T-helper 17 cell (primary cell): ENCODE data around the gene AQP12B. TPM values are rescaled to one million over a fixed set of nuclear protein-coding genes. Genes with fewer than 3 reads are reported as not detected.

Source experiments
- ATAC-seq: fragments of 150-1000 bp; cut with Tn5 transposase; 2 replicates; pipeline ENCODE4 v1.10.0; 2021; ENCODE audit warnings: mild to moderate bottlenecking, moderate library complexity
- DNase-seq, 3 donors: peaks; one replicate each; pipeline versions ENCODE4 v3.0.0 to v3.0.0-alpha.2; 2020 to 2021
- H3K9me3 ChIP-seq: one replicate; pipeline ENCODE4 v1.7.0; 2013; ENCODE audit warnings: low read length, mild to moderate bottlenecking; ENCODE audit not compliant: control insufficient read depth, poor library complexity, severe bottlenecking
- H3K27ac Mint-ChIP-seq: one replicate; pipeline ENCODE4 v1.8.0; 2022; ENCODE audit warnings: mild to moderate bottlenecking, moderate library complexity, mixed read lengths
- H3K27me3 Mint-ChIP-seq: one replicate; pipeline ENCODE4 v1.8.0; 2022; ENCODE audit warnings: mixed read lengths
- H3K36me3 Mint-ChIP-seq: one replicate; pipeline ENCODE4 v1.8.0; 2022; ENCODE audit warnings: low read depth, mixed read lengths
- H3K4me1 Mint-ChIP-seq: one replicate; pipeline ENCODE4 v1.8.0; 2022; ENCODE audit warnings: mild to moderate bottlenecking, mixed read lengths
- H3K4me3 Mint-ChIP-seq: one replicate; pipeline ENCODE4 v1.8.0; 2022; ENCODE audit warnings: mild to moderate bottlenecking, moderate library complexity, mixed read lengths
- total RNA-seq, 4 donors: library from RNA in 2 of 4; stranded (reverse) in 2 of 4; gene quantifications; one replicate each; pipeline ENCODE4 v1.2.3 and lab custom pipeline; 2022 to 2026

Gene AQP12B
- total RNA-seq, 2 donors from 2014 or later = not detected

DNA sequence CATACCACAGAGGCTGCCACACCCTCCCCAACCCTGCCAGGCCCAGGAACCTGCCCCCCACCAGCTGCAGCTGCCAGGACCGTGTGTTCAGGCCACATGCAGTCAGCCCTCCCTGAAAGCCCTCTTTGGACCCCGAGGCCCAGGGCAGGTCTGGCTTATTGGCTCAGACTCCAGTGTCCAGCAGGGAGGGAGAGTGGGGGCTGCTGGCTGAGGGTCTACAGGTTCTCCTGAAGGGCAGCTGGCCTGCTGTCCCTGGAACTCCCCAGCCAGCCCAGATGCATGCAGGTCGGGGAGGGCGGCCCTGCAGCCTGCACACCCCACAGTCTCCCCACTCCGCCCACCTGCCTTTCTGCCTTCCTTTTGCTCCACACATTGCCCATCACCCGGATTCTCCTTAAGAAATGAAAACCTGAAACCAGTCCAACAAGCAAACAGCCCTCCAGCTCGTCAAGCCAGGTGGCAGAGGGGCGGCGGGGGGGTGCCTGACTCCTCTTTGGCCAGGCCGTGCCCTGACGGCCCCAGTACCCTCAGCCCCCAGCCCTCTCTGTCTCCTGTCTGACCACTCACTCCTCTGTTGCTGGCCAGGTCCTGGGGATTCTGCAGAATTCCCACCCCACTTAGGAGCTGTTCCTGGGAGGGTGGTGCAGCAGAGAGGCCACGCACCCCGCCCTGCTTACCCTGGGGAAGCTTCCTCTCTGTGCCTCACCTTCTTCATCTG is 39.4 kb downstream of the AQP12B start:
- Mint-ChIP-seq H3K36me3 (no peaks in the 10 kb centered on the region), H3K4me1 (no peaks in the 10 kb centered on the region), H3K27ac (no peak overlapping the region), H3K27me3 (peaks cover 10% of the 10 kb centered on the region), H3K4me3 (peak overlapping the region; percentile 21)
- no peaks in the 10 kb centered on the region for H3K9me3 ChIP-seq
- ATAC-seq (no peak), DNase-seq (no peak)

DNA sequence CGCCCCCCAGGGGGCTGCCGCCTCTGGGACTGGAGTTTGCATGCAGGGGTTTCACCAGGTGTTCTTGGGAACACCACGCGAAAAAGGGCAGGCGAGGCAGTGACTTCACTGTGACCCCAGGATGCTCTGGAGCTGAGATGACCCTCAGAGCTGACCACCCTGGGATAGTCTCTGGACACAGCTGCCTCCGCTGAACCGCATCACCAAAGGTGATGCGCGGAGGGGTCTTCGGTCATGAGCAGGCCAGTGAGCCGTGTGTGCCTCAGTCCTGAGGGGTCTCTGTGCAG is 39.9 kb downstream of the AQP12B start:
- ATAC-seq (no peak), DNase-seq (no peak)
- Mint-ChIP-seq H3K4me3 (no peak overlapping the region), H3K27me3 (peaks cover 5% of the 10 kb centered on the region), H3K36me3 (no peaks in the 10 kb centered on the region), H3K4me1 (no peaks in the 10 kb centered on the region), H3K27ac (no peak overlapping the region)
- no peaks in the 10 kb centered on the region for H3K9me3 ChIP-seq

- Mint-ChIP-seq H3K27ac (no peak overlapping the region), H3K27me3 (no peaks in the 10 kb centered on the region), H3K4me1 (no peaks in the 10 kb centered on the region), H3K4me3 (no peak overlapping the region), H3K36me3 (no peaks in the 10 kb centered on the region)
- DNase-seq (no peak), ATAC-seq (no peak)
- H3K9me3 ChIP-seq = no peaks in the 10 kb centered on the region
Measured at GRCh38 chr2:240642061-240642805, 40.5 kb downstream of the AQP12B start.

DNA sequence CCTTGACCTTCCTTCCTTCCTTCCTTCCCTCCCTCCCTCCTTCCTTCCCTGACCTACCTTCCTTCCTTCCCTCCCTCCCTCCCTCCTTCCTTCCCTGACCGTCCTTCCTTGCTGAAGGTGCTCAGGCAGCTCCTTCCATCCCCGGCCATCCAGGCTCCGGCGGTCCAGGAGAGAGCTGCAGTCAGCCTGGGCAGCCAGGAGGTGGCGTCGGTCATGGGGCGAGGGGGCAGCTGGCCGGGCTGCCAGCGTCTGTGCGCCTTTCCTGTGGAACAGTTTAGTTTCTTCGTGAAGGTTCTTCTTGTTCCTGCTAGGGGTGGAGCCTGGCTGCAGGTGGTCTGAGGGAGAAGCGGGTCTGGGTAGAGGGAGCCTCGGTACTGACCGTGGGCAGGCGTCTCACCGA is 41.7 kb downstream of the AQP12B start:
- no peak overlapping the region for H3K4me3 Mint-ChIP-seq
- no peaks in the 10 kb centered on the region for H3K36me3 Mint-ChIP-seq
- ATAC-seq (no peak), DNase-seq (no peak)
- H3K4me1 Mint-ChIP-seq = no peaks in the 10 kb centered on the region
- no peaks in the 10 kb centered on the region for H3K9me3 ChIP-seq
- no peak overlapping the region for H3K27ac Mint-ChIP-seq
- H3K27me3 Mint-ChIP-seq = no peaks in the 10 kb centered on the region

DNA sequence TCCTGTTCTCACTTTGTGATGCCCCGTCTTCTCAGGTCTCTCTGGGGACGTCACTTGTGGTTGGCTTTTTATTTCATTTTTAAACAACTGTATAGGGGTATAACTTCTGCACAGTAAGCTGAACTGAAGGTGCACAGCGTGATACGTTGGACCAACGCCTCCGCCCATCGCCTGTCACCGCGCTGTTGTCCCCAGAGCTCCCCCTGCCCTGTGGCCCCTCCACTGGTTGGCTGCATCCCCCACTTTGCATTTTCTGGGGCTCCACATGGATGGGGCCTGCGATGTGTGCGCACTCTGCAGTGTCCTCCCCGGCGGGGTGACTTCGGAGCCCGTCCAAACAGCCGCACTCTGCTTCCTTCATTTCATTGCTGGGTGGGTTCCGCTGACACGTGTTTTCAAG is 43.1 kb downstream of the AQP12B start:
- H3K9me3 ChIP-seq = no peaks in the 10 kb centered on the region
- Mint-ChIP-seq H3K27me3 (no peaks in the 10 kb centered on the region), H3K27ac (no peak overlapping the region), H3K36me3 (no peaks in the 10 kb centered on the region), H3K4me3 (no peak overlapping the region), H3K4me1 (no peaks in the 10 kb centered on the region)
- ATAC-seq = no peak
- DNase-seq = no peak

DNA sequence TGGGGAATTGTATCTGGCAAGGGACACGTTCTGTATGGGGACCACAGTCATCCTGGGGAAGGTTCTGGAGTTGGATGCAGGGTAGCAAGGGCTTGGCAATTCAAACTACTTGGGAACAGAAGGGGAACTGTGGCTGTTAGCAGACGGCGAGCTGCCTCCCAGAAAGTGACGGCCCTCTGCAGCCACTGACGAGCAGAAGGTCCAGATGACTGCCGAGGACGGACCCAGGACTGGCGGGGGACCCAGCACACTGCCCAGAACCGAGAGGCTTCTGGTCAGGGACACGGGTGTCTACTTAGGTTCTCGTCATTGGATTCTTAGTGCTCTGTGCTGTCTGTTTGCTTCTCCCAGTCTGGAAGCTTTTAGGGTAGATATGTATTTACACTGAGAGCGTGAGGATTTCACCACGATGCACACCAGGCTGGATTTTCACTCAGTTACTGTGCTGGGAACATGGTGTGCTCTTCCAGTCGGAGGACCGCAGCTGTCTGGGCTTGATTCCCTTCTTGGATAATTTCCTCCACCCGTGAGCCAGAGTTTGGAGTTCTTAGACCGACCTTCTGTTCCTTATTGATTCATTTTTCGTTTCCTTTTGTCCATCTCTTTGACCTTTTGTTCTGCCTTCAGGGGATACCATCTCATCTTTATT is 44.0 kb downstream of the AQP12B start:
- no peak overlapping the region for H3K4me3 Mint-ChIP-seq
- no peak overlapping the region for H3K27ac Mint-ChIP-seq
- H3K27me3 Mint-ChIP-seq = no peaks in the 10 kb centered on the region
- no peaks in the 10 kb centered on the region for H3K9me3 ChIP-seq
- no peak for ATAC-seq
- H3K36me3 Mint-ChIP-seq = no peaks in the 10 kb centered on the region
- DNase-seq = no peak
- H3K4me1 Mint-ChIP-seq = no peaks in the 10 kb centered on the region

DNA sequence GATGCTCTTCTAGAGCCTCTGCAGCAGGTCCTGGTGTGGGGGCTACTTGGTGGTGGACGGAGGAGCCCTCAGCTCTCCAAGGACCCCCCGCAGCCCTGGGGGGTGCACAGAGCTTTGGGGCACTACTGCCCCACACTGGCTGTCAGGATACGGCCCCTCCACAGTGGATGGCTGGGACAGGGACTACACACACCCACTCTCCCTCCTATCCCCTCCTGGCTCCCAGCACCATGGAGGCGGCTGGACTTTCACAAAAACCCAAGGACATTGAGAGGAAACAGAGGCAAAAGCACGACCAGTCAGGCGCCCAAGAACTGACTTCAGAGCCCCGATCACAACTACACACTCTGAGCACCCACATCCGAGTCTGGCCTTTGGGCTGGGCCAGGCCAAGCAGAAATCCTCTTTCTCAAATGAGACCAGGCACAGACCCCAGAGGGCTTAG is 44.8 kb downstream of the AQP12B start:
- Mint-ChIP-seq H3K4me3 (no peak overlapping the region), H3K36me3 (no peaks in the 10 kb centered on the region), H3K27ac (no peak overlapping the region), H3K4me1 (no peaks in the 10 kb centered on the region), H3K27me3 (no peaks in the 10 kb centered on the region)
- no peak for DNase-seq
- H3K9me3 ChIP-seq = no peaks in the 10 kb centered on the region
- no peak for ATAC-seq

GRCh38 chr2:240637116-240637900 is 45.4 kb downstream of the AQP12B start:
- H3K27me3 Mint-ChIP-seq = no peaks in the 10 kb centered on the region
- ATAC-seq = no peak
- DNase-seq = no peak

GRCh38 chr2:240636563-240637115 is 46.0 kb downstream of the AQP12B start:
- H3K9me3 ChIP-seq = no peaks in the 10 kb centered on the region
- ATAC-seq (no peak), DNase-seq (no peak)
- H3K36me3 Mint-ChIP-seq = no peaks in the 10 kb centered on the region
- no peak overlapping the region for H3K4me3 Mint-ChIP-seq
- no peak overlapping the region for H3K27ac Mint-ChIP-seq
- no peaks in the 10 kb centered on the region for H3K4me1 Mint-ChIP-seq
- H3K27me3 Mint-ChIP-seq = no peaks in the 10 kb centered on the region

More at GRCh38 chr2:240637116-240637900, 45.4 kb downstream of the AQP12B start:
- no peaks in the 10 kb centered on the region for H3K36me3 Mint-ChIP-seq
- no peak overlapping the region for H3K27ac Mint-ChIP-seq
- H3K4me1 Mint-ChIP-seq = no peaks in the 10 kb centered on the region
- no peaks in the 10 kb centered on the region for H3K9me3 ChIP-seq
- no peak overlapping the region for H3K4me3 Mint-ChIP-seq

DNA sequence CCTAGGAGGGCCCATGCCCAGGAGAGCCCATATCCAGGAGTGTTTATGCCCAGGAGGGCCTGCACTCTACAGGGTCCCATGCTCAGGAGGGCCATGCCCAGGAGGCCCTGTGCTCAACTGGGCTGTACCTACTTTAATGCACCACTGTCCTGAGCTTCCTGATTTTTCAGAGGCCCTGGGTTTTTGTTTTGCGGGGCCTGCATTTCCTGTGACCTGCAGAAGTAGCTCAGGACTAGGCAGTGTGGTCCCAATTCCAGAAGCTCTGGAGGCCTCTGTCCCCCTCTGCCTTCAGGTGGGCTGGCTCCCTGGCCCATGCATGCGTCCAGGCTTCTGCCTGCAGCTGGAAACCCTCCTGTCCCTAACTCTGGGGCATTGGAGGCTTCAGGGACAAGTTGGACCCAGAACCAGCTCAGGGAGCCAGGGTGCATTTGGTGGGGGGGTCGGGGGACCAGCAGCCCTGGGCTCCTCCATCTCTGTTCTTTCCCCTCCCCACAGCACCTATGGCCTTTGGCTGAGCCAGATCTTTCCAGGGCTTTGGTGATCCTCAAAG is 46.6 kb downstream of the AQP12B start:
- H3K36me3 Mint-ChIP-seq = no peaks in the 10 kb centered on the region
- H3K27ac Mint-ChIP-seq = no peak overlapping the region
- no peaks in the 10 kb centered on the region for H3K4me1 Mint-ChIP-seq
- no peak overlapping the region for H3K4me3 Mint-ChIP-seq
- H3K9me3 ChIP-seq = no peaks in the 10 kb centered on the region
- no peaks in the 10 kb centered on the region for H3K27me3 Mint-ChIP-seq
- DNase-seq (no peak), ATAC-seq (no peak)

DNA sequence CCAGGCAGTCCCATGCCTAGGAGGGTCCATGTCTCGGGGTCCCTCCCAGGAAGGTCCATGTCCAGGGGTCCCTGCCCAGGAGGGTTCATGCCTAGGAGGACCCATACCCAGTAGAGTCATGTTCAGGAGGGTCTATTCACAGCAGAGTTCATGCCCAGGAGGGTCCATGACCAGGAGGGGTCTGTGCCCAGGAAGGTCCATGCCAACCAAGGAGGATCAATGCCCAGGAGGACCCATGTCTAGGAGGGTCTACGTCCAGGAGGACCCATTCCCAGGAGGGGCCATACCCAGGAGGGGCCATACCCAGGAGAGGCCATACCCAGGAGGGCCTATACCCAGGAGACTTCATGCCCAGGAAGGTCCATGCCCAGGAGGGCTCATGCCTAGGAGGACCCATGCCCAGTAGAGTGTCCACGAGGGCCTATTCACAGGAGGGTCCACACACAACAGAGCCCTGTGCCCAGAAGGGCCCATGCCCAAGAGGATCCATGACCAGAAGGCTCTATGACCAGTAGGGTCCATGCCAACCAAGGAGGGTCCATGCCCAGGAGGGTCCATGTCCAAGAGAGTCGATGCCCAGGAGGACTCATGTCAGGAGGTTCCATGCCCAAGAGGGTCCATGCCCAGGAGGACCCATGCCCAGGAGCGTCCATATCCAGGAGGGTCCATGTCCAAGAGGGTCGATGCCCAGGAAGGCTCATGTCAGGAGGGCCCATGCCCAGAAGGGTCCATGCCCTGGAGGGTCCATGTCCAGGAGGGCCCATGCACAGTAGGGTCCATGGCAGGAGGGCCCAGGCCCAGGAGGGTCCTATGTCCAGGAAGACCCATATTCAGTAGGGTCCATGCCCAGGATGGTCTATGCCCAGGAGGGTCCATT is 47.3 kb downstream of the AQP12B start:
- ATAC-seq = no peak
- H3K9me3 ChIP-seq = no peaks in the 10 kb centered on the region
- no peaks in the 10 kb centered on the region for H3K4me1 Mint-ChIP-seq
- no peak overlapping the region for H3K4me3 Mint-ChIP-seq
- no peaks in the 10 kb centered on the region for H3K27me3 Mint-ChIP-seq
- DNase-seq = no peak
- H3K36me3 Mint-ChIP-seq = no peaks in the 10 kb centered on the region
- no peak overlapping the region for H3K27ac Mint-ChIP-seq

DNA sequence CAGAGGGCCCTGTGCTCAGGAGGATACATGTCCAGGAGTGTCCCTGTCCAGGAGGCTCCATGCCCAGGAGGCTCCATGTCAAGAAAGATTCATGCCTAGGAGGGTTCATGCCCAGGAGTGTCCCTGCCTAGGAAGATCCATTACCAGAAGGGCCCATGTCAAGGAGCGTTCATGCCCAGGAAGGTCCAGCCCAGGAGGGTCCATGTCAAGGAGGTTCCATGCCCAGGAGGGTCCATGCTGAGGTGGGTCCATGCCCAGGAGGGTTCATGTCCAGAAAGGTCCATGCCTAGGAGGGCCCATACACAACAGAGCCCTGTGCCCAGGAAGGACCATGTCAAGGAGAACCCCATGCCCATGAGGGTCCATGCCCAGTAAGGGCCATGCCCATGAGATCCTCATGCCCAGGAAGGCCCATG is 50.4 kb downstream of the AQP12B start:
- H3K9me3 ChIP-seq = no peaks in the 10 kb centered on the region
- Mint-ChIP-seq H3K4me3 (no peak overlapping the region), H3K27ac (no peak overlapping the region), H3K27me3 (no peaks in the 10 kb centered on the region), H3K4me1 (no peaks in the 10 kb centered on the region), H3K36me3 (no peaks in the 10 kb centered on the region)
- DNase-seq (no peak), ATAC-seq (no peak)
